Measurements from ENCODE around the gene BTBD1.
"Not testable (repeated sequence)": the region's sequence is repeated elsewhere in the genome, so short reads cannot be mapped to it uniquely, and the experiment has no call there.

Gene BTBD1

GRCh38 chr15:83077491-83078230, 10.6 kb upstream of the BTBD1 start:
- no peak for DNase-seq (ENCODE audit: low read depth in 1 of 2, low spot score in 1 of 2)
- H3K27ac ChIP-seq (replicated peaks), result no peak overlapping the region
- no peaks in the 10 kb centered on the region for H3K27me3 ChIP-seq (ENCODE audit: insufficient read depth, poor library complexity, severe bottlenecking)
- TF ChIP-seq SPI1 (IDR thresholded peaks at IDR 0.05; ENCODE audit: borderline replicate concordance, low read depth) (no peak), POLR2AphosphoS5 (IDR thresholded peaks at IDR 0.05; ENCODE audit: low read depth) (no peak)
- H3K4me3 ChIP-seq (replicated peaks; ENCODE audit: insufficient read depth, low read length), result no peak overlapping the region

DNA sequence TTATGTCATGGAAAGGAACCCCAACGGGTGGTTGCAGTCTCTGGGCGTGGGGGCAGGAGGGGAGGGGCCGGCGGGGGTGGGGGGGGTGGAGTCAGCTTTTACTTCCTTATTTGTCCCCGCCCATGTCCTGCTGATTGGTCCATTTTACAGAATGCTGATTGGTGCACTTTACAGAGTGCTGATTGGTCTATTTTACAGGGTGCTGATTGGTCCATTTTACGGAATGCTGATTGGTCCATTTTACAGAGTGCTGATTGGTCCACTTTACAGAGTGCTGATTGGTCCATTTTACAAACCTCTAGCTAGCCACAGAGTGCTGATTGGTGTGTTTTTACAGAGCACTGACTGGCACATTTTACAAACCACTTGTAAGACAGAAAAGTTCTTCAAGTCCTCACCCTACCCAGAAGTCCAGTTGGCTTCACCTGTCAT, 2.2 kb upstream of the BTBD1 start:
- not testable (repeated sequence) for H3K27ac ChIP-seq (replicated peaks); H3K27me3 ChIP-seq (ENCODE audit: insufficient read depth, poor library complexity, severe bottlenecking); H3K4me3 ChIP-seq (replicated peaks; ENCODE audit: insufficient read depth, low read length)
- peak in 1 of 2 experiments; percentile 38 for DNase-seq (ENCODE audit: low read depth in 1 of 2, low spot score in 1 of 2)

DNA sequence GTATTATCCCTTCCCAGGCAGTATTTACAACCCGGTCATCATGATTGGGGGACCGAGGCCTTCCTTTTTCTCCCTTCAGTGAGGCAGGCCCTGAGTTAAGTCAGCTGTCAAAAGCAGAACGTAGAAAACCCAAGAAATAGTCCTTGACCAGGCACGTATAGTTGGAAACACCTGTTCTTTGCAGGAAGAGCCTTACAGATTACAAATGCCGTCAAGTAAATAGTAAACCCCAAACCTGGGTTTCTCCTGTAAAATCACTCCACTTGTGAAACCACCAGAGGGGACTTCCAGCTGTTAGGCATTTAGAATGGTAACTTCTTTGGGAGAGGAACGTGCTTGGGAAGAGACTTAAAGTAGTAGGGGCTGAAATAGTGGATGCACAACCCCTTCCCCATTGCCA, 1.0 kb upstream of the BTBD1 start:
- H3K4me3 ChIP-seq (replicated peaks; ENCODE audit: insufficient read depth, low read length), result no peak overlapping the region
- DNase-seq (ENCODE audit: low read depth in 1 of 2, low spot score in 1 of 2), result no peak
- TF ChIP-seq, protein P1, sequence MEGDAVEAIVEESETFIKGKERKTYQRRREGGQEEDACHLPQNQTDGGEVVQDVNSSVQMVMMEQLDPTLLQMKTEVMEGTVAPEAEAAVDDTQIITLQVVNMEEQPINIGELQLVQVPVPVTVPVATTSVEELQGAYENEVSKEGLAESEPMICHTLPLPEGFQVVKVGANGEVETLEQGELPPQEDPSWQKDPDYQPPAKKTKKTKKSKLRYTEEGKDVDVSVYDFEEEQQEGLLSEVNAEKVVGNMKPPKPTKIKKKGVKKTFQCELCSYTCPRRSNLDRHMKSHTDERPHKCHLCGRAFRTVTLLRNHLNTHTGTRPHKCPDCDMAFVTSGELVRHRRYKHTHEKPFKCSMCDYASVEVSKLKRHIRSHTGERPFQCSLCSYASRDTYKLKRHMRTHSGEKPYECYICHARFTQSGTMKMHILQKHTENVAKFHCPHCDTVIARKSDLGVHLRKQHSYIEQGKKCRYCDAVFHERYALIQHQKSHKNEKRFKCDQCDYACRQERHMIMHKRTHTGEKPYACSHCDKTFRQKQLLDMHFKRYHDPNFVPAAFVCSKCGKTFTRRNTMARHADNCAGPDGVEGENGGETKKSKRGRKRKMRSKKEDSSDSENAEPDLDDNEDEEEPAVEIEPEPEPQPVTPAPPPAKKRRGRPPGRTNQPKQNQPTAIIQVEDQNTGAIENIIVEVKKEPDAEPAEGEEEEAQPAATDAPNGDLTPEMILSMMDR (IDR thresholded peaks at IDR 0.05; ENCODE audit: insufficient read depth, low read length), result no peak
- no peak for TF ChIP-seq REST (IDR thresholded peaks at IDR 0.05; ENCODE audit: insufficient replicate concordance, low read depth)
- no peak for TF ChIP-seq GABPA (IDR thresholded peaks at IDR 0.05; ENCODE audit: low read depth)
- TF ChIP-seq POLR2AphosphoS5 (IDR thresholded peaks at IDR 0.05; ENCODE audit: low read depth), result no peak
- no peak for TF ChIP-seq SPI1 (IDR thresholded peaks at IDR 0.05; ENCODE audit: borderline replicate concordance, low read depth)
- no peaks in the 10 kb centered on the region for H3K27me3 ChIP-seq (ENCODE audit: insufficient read depth, poor library complexity, severe bottlenecking)
- no peak overlapping the region for H3K27ac ChIP-seq (replicated peaks)

DNA sequence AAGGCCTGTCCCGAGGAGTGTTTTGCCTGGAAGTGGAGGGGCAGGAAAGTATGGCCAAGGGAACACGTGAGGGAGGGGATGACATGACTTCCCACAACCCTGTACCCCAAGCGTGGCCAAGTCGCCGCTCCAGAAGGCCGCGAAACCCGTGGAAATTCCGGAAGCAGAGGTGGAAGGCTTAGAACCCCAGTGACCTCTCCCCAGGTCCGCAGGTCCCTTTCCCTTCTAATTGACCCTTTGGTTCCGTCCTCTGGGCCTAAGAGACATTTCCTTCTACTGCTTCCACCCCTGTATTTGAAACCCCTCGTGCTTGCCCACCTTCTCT, 548 bp upstream of the BTBD1 start:
- Histone ChIP-seq H3K27me3 (ENCODE audit: insufficient read depth, poor library complexity, severe bottlenecking) (no peaks in the 10 kb centered on the region), H3K4me3 (replicated peaks; ENCODE audit: insufficient read depth, low read length) (peak overlapping the region; percentile 56), H3K27ac (replicated peaks) (peak overlapping the region; percentile 64)
- DNase-seq (ENCODE audit: low read depth in 1 of 2, low spot score in 1 of 2), result no peak
- TF ChIP-seq SPI1 (IDR thresholded peaks at IDR 0.05; ENCODE audit: borderline replicate concordance, low read depth) (no peak), REST (IDR thresholded peaks at IDR 0.05; ENCODE audit: insufficient replicate concordance, low read depth) (no peak), GABPA (IDR thresholded peaks at IDR 0.05; ENCODE audit: low read depth) (no peak), POLR2AphosphoS5 (IDR thresholded peaks at IDR 0.05; ENCODE audit: low read depth) (no peak)
- TF ChIP-seq, protein P1 (IDR thresholded peaks at IDR 0.05; ENCODE audit: insufficient read depth, low read length), result no peak

Measured in HL-60 (cell line).